Adrenal gland (tissue), 5 donors: Measurements from ENCODE around the gene CTNNBIP1.

ENCODE experiments used
- CTCF ChIP-seq, 6 experiments: fragments of 450-650 bp in 4 of 6; fragments of 200-600 bp in 2 of 6; sonication (generic) in 1 of 6; IDR thresholded peaks; 1 replicate in 5 of 6; 2 replicates in 1 of 6; pipeline versions ENCODE4 v1.5.1 to v1.8.0; 2016 to 2021; ENCODE audit warnings: antibody characterized with exemption in 6 of 6, mild to moderate bottlenecking in 2 of 6, moderate library complexity in 1 of 6
- POLR2A ChIP-seq, 2 donors: fragments of 450-650 bp; IDR thresholded peaks; one replicate each; pipeline ENCODE4 v1.6.1; 2017; ENCODE audit warnings: antibody characterized with exemption in 2 of 2, mild to moderate bottlenecking in 2 of 2, moderate library complexity in 1 of 2
- donor health status: DM: no; HTN: no; CAD: no.

- no peak for TF ChIP-seq CTCF (IDR thresholded peaks at IDR 0.05)
- no peak for TF ChIP-seq POLR2A (IDR thresholded peaks at IDR 0.05)
Measured at GRCh38 chr1:9835404-9835757, 74.7 kb downstream of the CTNNBIP1 start.
